Adrenal gland (tissue), 5 donors: ENCODE measurements around the gene CCDC51.

Experiments used
- CTCF ChIP-seq, 6 experiments: fragments of 450-650 bp in 4 of 6; fragments of 200-600 bp in 2 of 6; sonication (generic) in 1 of 6; IDR thresholded peaks; 1 replicate in 5 of 6; 2 replicates in 1 of 6; pipeline versions ENCODE4 v1.5.1 to v1.8.0; 2016 to 2021; ENCODE audit warnings: antibody characterized with exemption in 6 of 6, mild to moderate bottlenecking in 2 of 6, moderate library complexity in 1 of 6
- POLR2A ChIP-seq, 2 donors: fragments of 450-650 bp; IDR thresholded peaks; one replicate each; pipeline ENCODE4 v1.6.1; 2017; ENCODE audit warnings: antibody characterized with exemption in 2 of 2, mild to moderate bottlenecking in 2 of 2, moderate library complexity in 1 of 2
- donor health status: DM: no; HTN: no; CAD: no.

GRCh38 chr3:48423241-48423882 lies 16.6 kb downstream of the CCDC51 start:
- TF ChIP-seq CTCF (IDR thresholded peaks at IDR 0.05) (no peak), POLR2A (IDR thresholded peaks at IDR 0.05) (no peak)
